GM13976 (cell line): ENCODE results near the gene PTPRJ.

Source experiments
- DNase-seq: peaks from one replicate; pipeline ENCODE4 v3.0.0; 2012; ENCODE audit warnings: low spot score
- CTCF ChIP-seq: IDR thresholded peaks from 2 replicates; pipeline ENCODE4 v1.5.1; 2012; ENCODE audit warnings: borderline replicate concordance, mild to moderate bottlenecking; ENCODE audit not compliant: insufficient read depth; ENCODE audit errors: extremely low read depth, missing control alignments, control extremely low read depth
- in situ Hi-C: fragments of 300-500 bp; cut with MboI; formaldehyde crosslinking; loops from one replicate; pipeline ENCODE4 v1.12.0; 2022; ENCODE audit warnings: low sequenced_read_pairs, mixed read lengths, inconsistent platforms; ENCODE audit not compliant: unreplicated experiment

The PTPRJ gene

GRCh38 chr11:48063424-48063978 is 83.1 kb downstream of the PTPRJ start:
- TF ChIP-seq CTCF, result no peak
- in situ Hi-C loops, result no loop called here
- DNase-seq, result peak; percentile 32

- no peak for DNase-seq
- in situ Hi-C loops, result no loop called here
- TF ChIP-seq CTCF, result no peak
Measured at GRCh38 chr11:48064306-48064705, 83.9 kb downstream of the PTPRJ start.

GRCh38 chr11:48066881-48067800 is 86.8 kb downstream of the PTPRJ start:
- no peak for DNase-seq
- TF ChIP-seq CTCF, result no peak
- in situ Hi-C loops, result no loop called here

GRCh38 chr11:48073031-48073861 is 92.9 kb downstream of the PTPRJ start:
- DNase-seq, result no peak
- in situ Hi-C loops, result no loop called here
- TF ChIP-seq CTCF, result no peak

GRCh38 chr11:48074425-48075181 is 94.2 kb downstream of the PTPRJ start:
- in situ Hi-C loops, result no loop called here
- no peak for TF ChIP-seq CTCF
- no peak for DNase-seq

GRCh38 chr11:48075637-48076036 is 95.3 kb downstream of the PTPRJ start:
- TF ChIP-seq CTCF, result no peak
- DNase-seq, result no peak
- in situ Hi-C loops, result no loop called here
